A549 (cell line): ENCODE measurements around the gene SLC16A8. TPM values are rescaled to one million over a fixed set of nuclear protein-coding genes. Genes with fewer than 3 reads are reported as not detected.

Experiments
- ATAC-seq, 2 experiments: fragments of 200-7000 bp in 1 of 2; fragments of >200 bp in 1 of 2; cut with Nextera tagmentation in 1 of 2; cut with Tn5 transposase in 1 of 2; 3 replicates each; pipeline versions ENCODE4 v1.8.0 to v1.9.1; 2018 to 2020; ENCODE audit warnings: mild to moderate bottlenecking in 1 of 2, moderate library complexity in 1 of 2
- CTCF ChIA-PET: fragments of 300-600 bp; sonication (Branson Sonifier 250); formaldehyde crosslinking; extraction: SDS; loops from one replicate; lab custom pipeline; 2021; ENCODE audit warnings: antibody characterized with exemption, inconsistent platforms; lab: Yijun Ruan, JAX
- POLR2A ChIA-PET: fragments of 350-600 bp; formaldehyde crosslinking; extraction: SDS; loops from one replicate; lab custom pipeline; 2021; ENCODE audit warnings: antibody characterized with exemption, inconsistent platforms; lab: Yijun Ruan, JAX
- DNase-seq, 2 experiments: peaks; one replicate each; pipeline versions ENCODE4 v3.0.0 to v3.0.0-alpha.2; 2011 to 2016; ENCODE audit warnings: low read depth in 1 of 2, low spot score in 1 of 2
- FAIRE-seq: peaks from 2 replicates; lab custom pipeline; 2011; peaks lifted over from hg19 to GRCh38; lab: Jason Lieb, UNC
- H3K27ac ChIP-seq, 2 experiments: fragments of >200 bp; sonication (Bioruptor Twin); formaldehyde crosslinking; 3 replicates each; pipeline ENCODE4 v1.5.1; 2016 to 2017
- H3K4me1 ChIP-seq: fragments of >200 bp; sonication (Bioruptor Twin); formaldehyde crosslinking; 3 replicates; pipeline ENCODE4 v1.6.1; 2016
- H3K4me2 ChIP-seq: fragments of >200 bp; sonication (Bioruptor Twin); formaldehyde crosslinking; 3 replicates; pipeline ENCODE4 v1.6.1; 2016
- H3K4me3 ChIP-seq: fragments of >200 bp; sonication (Bioruptor Twin); formaldehyde crosslinking; 3 replicates; pipeline ENCODE4 v1.5.1; 2016
- H3K9me3 ChIP-seq: fragments of >200 bp; sonication (Bioruptor Twin); formaldehyde crosslinking; 3 replicates; pipeline ENCODE4 v1.6.1; 2016
- CHD2 ChIP-seq: fragments of 150-350 bp; IDR thresholded peaks from 2 replicates; pipeline ENCODE4 v1.6.1; 2014; ENCODE audit warnings: low read length; ENCODE audit not compliant: partially characterized antibody
- EHMT2 ChIP-seq: fragments of 200-600 bp; sonication (generic); IDR thresholded peaks from 2 replicates; pipeline ENCODE4 v1.6.1; 2016; ENCODE audit warnings: antibody characterized with exemption, low read depth, mild to moderate bottlenecking, moderate library complexity
- FOXS1 ChIP-seq: fragments of 250-450 bp; sonication (Bioruptor Pico); IDR thresholded peaks from 2 replicates; pipeline ENCODE4 v1.5.0; 2020; ENCODE audit warnings: mild to moderate bottlenecking, moderate library complexity
- GATA3 ChIP-seq: IDR thresholded peaks from 2 replicates; pipeline ENCODE4 v1.6.1; 2012; ENCODE audit warnings: borderline replicate concordance
- HOXB5 ChIP-seq: fragments of 250-450 bp; sonication (Bioruptor Pico); IDR thresholded peaks from 2 replicates; pipeline ENCODE4 v1.5.0; 2020; ENCODE audit warnings: mild to moderate bottlenecking, moderate library complexity
- MAFK ChIP-seq: fragments of 450-650 bp; IDR thresholded peaks from 2 replicates; pipeline ENCODE4 v1.6.1; 2014; ENCODE audit not compliant: partially characterized antibody
- MAZ ChIP-seq: fragments of 150-350 bp; IDR thresholded peaks from 2 replicates; pipeline ENCODE4 v1.6.1; 2014; ENCODE audit warnings: antibody characterized with exemption, low read depth, low read length, borderline replicate concordance
- NFE2L2 ChIP-seq: fragments of 150-350 bp; conservative IDR thresholded peaks from 2 replicates; pipeline ENCODE4 v1.6.1; 2014; ENCODE audit warnings: low read length
- PHF8 ChIP-seq: fragments of 200-600 bp; sonication (generic); IDR thresholded peaks from 2 replicates; pipeline ENCODE4 v1.6.1; 2016; ENCODE audit warnings: low read depth, mild to moderate bottlenecking, antibody characterized with exemption, moderate library complexity, borderline replicate concordance
- POLR2A ChIP-seq: IDR thresholded peaks from 2 replicates; pipeline ENCODE4 v1.6.1; 2012; ENCODE audit warnings: mild to moderate bottlenecking, low read length
- POLR2AphosphoS2 ChIP-seq: conservative IDR thresholded peaks from 2 replicates; pipeline ENCODE4 v1.6.1; 2012; ENCODE audit warnings: low read length, improper control_type of control experiment, inconsistent platforms
- RCOR1 ChIP-seq: fragments of 150-350 bp; IDR thresholded peaks from 2 replicates; pipeline ENCODE4 v1.6.1; 2014; ENCODE audit warnings: antibody characterized with exemption, low read length, low read depth
- RNF2 ChIP-seq: fragments of 200-600 bp; sonication (generic); IDR thresholded peaks from 2 replicates; pipeline ENCODE4 v1.6.1; 2016; ENCODE audit warnings: low read depth, mild to moderate bottlenecking, antibody characterized with exemption, moderate library complexity, borderline replicate concordance
- TFCP2L1 ChIP-seq: fragments of 250-450 bp; sonication (Bioruptor Pico); IDR thresholded peaks from 2 replicates; pipeline ENCODE4 v1.5.0; 2021; ENCODE audit warnings: mild to moderate bottlenecking
- ZFP36 ChIP-seq: fragments of 450-650 bp; IDR thresholded peaks from 2 replicates; pipeline ENCODE4 v1.6.1; 2014; ENCODE audit warnings: borderline replicate concordance; ENCODE audit not compliant: partially characterized antibody
- WGBS: methylation state at CpG from one replicate; pipeline ENCODE4 v1.1.6; 2017; ENCODE audit errors: missing lambda C conversion rate; 5-methylcytosine and 5-hydroxymethylcytosine counted together
- polyA minus RNA-seq: library from RNA; depleted of rRNA, polyadenylated mRNA; stranded (reverse); fragments of >200 nt; gene quantifications from 2 replicates; pipeline ENCODE4 v1.2.3, GENCODE V29; 2011; rRNA and poly(A)+ RNA removed
- polyA plus RNA-seq, 4 experiments: library from polyadenylated mRNA; depleted of rRNA in 3 of 4; stranded (reverse); fragments of >200 nt; fragmentation: RNase III in 1 of 4; extraction: RNeasy Plus Mini Kit Qiagen cat#74134 plus additional on column Dnase treatment in 1 of 4; gene quantifications; 2 replicates in 3 of 4; 3 replicates in 1 of 4; pipeline ENCODE4 v1.2.3, GENCODE V29; 2011 to 2017
- TF ChIP-seq, protein P1 (sequence below): fragments of >200 bp; sonication (Bioruptor Twin); formaldehyde crosslinking; IDR thresholded peaks from 3 replicates; pipeline ENCODE4 v1.5.1; 2016
- TF ChIP-seq, protein P2 (sequence below): fragments of 450-650 bp; IDR thresholded peaks from 2 replicates; pipeline ENCODE4 v1.6.1; 2014; ENCODE audit warnings: antibody characterized with exemption
- TF ChIP-seq, protein P3 (sequence below): IDR thresholded peaks from 2 replicates; pipeline ENCODE4 v1.6.1; 2012

Gene SLC16A8, protein sequence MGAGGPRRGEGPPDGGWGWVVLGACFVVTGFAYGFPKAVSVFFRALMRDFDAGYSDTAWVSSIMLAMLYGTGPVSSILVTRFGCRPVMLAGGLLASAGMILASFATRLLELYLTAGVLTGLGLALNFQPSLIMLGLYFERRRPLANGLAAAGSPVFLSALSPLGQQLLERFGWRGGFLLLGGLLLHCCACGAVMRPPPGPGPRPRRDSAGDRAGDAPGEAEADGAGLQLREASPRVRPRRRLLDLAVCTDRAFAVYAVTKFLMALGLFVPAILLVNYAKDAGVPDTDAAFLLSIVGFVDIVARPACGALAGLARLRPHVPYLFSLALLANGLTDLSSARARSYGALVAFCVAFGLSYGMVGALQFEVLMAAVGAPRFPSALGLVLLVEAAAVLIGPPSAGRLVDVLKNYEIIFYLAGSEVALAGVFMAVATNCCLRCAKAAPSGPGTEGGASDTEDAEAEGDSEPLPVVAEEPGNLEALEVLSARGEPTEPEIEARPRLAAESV
- polyA plus RNA-seq (2011; rRNA removed) (not detected in 2 replicates), polyA plus RNA-seq (2017; fragmentation: RNase III; extraction: RNeasy Plus Mini Kit Qiagen cat#74134 plus additional on column Dnase treatment) (not detected in 3 replicates), polyA minus RNA-seq (not detected in 2 replicates)
- not detected in 2 replicates for polyA plus RNA-seq (2012; cell fraction: cytosol; rRNA removed)
- polyA plus RNA-seq (2012; cell fraction: nucleus; rRNA removed) = not detected in 2 replicates

DNA sequence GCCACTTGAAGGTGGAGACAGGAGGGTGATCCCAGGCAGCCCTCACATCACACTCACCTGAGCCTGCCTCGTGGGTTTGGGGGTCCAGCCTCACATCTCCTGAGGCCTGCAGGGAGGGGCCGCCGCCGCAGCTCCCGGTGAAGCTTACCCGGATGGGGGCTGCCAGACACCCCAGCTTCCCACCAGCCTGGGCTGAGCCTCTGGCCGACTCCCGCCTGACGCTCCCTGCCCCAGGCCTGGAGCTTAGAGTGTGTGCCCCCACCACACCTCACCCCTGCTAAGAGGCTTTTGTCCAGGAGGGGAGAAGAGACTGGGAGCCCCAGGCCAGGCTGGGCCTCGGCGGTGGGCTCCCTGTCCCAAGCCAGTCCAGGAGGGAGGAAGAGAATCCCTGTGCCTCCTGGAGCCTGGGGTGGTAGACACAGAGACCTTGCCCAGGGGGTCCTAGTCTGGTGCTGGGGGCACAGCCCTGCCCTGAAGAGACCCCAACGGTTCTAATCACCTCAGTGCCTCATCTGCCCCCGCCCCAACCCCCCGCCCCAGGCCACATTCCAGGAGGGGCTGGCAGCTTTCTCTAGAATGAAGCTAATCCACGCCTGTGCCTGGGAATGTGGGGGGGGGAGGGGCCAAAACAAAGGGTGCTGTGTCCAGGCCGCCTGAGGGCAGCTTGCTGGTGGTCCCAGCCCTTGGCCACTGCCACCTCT lies at the start of gene SLC16A8:
TSS of gene SLC16A8 (minus strand) at position 254 of the 701 bp plus-strand sequence. CDS start 1,311 bp downstream, outside the sequence.
- CTCF ChIA-PET = interaction anchor here (0.6 kb wide), 1 partner anchor 19 kb away, joined by 3 read pairs; no protein-coding TSS in a partner anchor
- no peak; a peak in 1 of 6 replicates for ATAC-seq
- Histone ChIP-seq H3K4me2 (no peak within 1 kb of the TSS), H3K27ac (no peak within 1 kb of the TSS), H3K9me3 (no peaks in the 10 kb centered on the region), H3K4me1 (no peaks in the 10 kb centered on the region), H3K4me3 (no peak within 1 kb of the TSS)
- 80% methylated on average over 1 of the region's 16 CpGs for WGBS
- no peak for DNase-seq
- TF ChIP-seq GATA3 = no peak
- TF ChIP-seq PHF8 = no peak
- TF ChIP-seq TFCP2L1 = no peak
- no peak for TF ChIP-seq EHMT2
- no peak for TF ChIP-seq RCOR1
- TF ChIP-seq ZFP36 = no peak
- TF ChIP-seq CHD2 = no peak
- POLR2A ChIA-PET = interaction anchor here (0.6 kb wide), 1 partner anchor 54 kb away, joined by 3 read pairs; no protein-coding TSS in a partner anchor
- FAIRE-seq = no peak

DNA sequence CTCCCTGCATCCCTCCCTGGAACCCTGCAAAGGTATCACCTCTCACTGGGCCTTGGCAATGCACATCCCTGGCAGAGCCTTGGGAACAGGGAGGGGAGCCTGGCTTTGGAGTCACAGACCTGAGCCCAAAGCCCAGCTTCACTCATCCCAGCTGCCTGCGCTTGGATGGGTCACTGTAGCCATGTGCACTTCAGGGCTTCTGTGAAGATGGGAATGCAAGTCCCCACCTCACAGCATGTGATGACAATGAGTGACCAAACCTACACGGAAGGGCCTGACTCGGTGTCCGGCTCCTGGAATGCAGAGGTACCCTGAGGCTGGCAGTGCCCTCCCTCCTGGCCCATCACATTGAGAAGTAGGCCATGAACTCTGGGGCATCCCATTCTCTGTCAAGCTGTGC lies 49.3 kb upstream of the SLC16A8 start:
- POLR2A ChIA-PET = no interaction called here
- WGBS = 86% methylated on average over 3 of the region's 4 CpGs
- ATAC-seq (no peak), FAIRE-seq (no peak), DNase-seq (no peak)
- Histone ChIP-seq H3K4me2 (no peak overlapping the region), H3K27ac (no peak overlapping the region), H3K9me3 (no peaks in the 10 kb centered on the region), H3K4me3 (no peak overlapping the region), H3K4me1 (peaks cover 10% of the 10 kb centered on the region; the same call in 2 of the 3 replicates)
- CTCF ChIA-PET = interaction anchor here (0.7 to 1.7 kb wide), 3 partner anchors 19 to 81 kb away, joined by 3 to 10 read pairs (median 3); no protein-coding TSS in a partner anchor
- TF ChIP-seq MAFK = no peak
- no peak for TF ChIP-seq EHMT2
- TF ChIP-seq, protein P1, sequence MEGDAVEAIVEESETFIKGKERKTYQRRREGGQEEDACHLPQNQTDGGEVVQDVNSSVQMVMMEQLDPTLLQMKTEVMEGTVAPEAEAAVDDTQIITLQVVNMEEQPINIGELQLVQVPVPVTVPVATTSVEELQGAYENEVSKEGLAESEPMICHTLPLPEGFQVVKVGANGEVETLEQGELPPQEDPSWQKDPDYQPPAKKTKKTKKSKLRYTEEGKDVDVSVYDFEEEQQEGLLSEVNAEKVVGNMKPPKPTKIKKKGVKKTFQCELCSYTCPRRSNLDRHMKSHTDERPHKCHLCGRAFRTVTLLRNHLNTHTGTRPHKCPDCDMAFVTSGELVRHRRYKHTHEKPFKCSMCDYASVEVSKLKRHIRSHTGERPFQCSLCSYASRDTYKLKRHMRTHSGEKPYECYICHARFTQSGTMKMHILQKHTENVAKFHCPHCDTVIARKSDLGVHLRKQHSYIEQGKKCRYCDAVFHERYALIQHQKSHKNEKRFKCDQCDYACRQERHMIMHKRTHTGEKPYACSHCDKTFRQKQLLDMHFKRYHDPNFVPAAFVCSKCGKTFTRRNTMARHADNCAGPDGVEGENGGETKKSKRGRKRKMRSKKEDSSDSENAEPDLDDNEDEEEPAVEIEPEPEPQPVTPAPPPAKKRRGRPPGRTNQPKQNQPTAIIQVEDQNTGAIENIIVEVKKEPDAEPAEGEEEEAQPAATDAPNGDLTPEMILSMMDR = no peak
- TF ChIP-seq POLR2A = no peak
- TF ChIP-seq HOXB5 (CRISPR knock-in tag) = no peak
- TF ChIP-seq, protein P2, sequence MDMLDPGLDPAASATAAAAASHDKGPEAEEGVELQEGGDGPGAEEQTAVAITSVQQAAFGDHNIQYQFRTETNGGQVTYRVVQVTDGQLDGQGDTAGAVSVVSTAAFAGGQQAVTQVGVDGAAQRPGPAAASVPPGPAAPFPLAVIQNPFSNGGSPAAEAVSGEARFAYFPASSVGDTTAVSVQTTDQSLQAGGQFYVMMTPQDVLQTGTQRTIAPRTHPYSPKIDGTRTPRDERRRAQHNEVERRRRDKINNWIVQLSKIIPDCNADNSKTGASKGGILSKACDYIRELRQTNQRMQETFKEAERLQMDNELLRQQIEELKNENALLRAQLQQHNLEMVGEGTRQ = no peak
- TF ChIP-seq, protein P3, sequence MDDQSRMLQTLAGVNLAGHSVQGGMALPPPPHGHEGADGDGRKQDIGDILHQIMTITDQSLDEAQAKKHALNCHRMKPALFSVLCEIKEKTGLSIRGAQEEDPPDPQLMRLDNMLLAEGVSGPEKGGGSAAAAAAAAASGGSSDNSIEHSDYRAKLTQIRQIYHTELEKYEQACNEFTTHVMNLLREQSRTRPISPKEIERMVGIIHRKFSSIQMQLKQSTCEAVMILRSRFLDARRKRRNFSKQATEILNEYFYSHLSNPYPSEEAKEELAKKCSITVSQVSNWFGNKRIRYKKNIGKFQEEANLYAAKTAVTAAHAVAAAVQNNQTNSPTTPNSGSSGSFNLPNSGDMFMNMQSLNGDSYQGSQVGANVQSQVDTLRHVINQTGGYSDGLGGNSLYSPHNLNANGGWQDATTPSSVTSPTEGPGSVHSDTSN = no peak
- TF ChIP-seq RCOR1 = no peak
- no peak for TF ChIP-seq FOXS1 (CRISPR knock-in tag)
- no peak for TF ChIP-seq NFE2L2
- no peak for TF ChIP-seq POLR2AphosphoS2
- no peak for TF ChIP-seq MAZ
- no peak for TF ChIP-seq TFCP2L1
- no peak for TF ChIP-seq RNF2
